Uterus (tissue), 2 donors: ENCODE data around the gene STK32C.

ENCODE experiments used
- POLR2A ChIP-seq, 2 donors: fragments of 450-650 bp; IDR thresholded peaks; one replicate each; pipeline ENCODE4 v1.6.1; 2016; ENCODE audit warnings: antibody characterized with exemption in 2 of 2, mild to moderate bottlenecking in 1 of 2, moderate library complexity in 1 of 2
- TF ChIP-seq, protein P1 (sequence below), 4 experiments: fragments of 200-600 bp in 2 of 4; fragments of 450-650 bp in 2 of 4; sonication (generic) in 2 of 4; IDR thresholded peaks; one replicate each; pipeline ENCODE4 v1.5.1; 2016 to 2019; ENCODE audit warnings: antibody characterized with exemption in 4 of 4, mild to moderate bottlenecking in 2 of 4, moderate library complexity in 1 of 4

DNA sequence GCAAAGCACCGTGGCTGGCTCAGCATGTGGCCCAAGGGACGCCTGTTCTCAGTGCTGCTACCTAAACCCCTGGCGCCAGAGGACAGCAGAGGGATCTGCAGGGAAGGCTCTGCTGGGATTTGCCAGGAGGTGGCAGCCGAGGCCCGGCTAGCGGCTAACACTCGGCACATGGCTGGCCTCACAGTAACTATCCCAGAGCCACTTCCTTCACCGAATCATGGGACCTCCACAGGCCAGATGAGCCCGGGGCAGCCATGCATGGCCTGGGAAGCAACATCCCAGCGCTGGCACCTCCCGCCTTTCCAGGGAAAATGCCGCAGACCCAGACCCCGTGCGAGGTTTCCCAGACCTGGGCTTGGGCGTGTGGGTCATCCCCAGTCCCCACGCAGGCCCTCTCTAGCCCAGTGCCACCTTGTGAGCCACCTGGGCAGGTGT is 84.6 kb downstream of the STK32C start:
- no peak for TF ChIP-seq POLR2A (IDR thresholded peaks at IDR 0.05)
- TF ChIP-seq, protein P1, sequence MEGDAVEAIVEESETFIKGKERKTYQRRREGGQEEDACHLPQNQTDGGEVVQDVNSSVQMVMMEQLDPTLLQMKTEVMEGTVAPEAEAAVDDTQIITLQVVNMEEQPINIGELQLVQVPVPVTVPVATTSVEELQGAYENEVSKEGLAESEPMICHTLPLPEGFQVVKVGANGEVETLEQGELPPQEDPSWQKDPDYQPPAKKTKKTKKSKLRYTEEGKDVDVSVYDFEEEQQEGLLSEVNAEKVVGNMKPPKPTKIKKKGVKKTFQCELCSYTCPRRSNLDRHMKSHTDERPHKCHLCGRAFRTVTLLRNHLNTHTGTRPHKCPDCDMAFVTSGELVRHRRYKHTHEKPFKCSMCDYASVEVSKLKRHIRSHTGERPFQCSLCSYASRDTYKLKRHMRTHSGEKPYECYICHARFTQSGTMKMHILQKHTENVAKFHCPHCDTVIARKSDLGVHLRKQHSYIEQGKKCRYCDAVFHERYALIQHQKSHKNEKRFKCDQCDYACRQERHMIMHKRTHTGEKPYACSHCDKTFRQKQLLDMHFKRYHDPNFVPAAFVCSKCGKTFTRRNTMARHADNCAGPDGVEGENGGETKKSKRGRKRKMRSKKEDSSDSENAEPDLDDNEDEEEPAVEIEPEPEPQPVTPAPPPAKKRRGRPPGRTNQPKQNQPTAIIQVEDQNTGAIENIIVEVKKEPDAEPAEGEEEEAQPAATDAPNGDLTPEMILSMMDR (IDR thresholded peaks at IDR 0.05), result peak; percentile 82 to 97 (median 86)
